ENCODE results near the gene AHRR.
A peak's percentile ranks its signal among the peaks of the same experiment; 100 is the strongest.

The AHRR gene

GRCh38 chr5:431001-431710 is 109.6 kb downstream of the AHRR start:
- DNase-seq: peak; percentile 14

GRCh38 chr5:431711-432050 is 110.2 kb downstream of the AHRR start:
- no peak for DNase-seq

- no peak for DNase-seq
These were observed 110.8 kb downstream of the AHRR start for GRCh38 chr5:432201-432927.

DNA sequence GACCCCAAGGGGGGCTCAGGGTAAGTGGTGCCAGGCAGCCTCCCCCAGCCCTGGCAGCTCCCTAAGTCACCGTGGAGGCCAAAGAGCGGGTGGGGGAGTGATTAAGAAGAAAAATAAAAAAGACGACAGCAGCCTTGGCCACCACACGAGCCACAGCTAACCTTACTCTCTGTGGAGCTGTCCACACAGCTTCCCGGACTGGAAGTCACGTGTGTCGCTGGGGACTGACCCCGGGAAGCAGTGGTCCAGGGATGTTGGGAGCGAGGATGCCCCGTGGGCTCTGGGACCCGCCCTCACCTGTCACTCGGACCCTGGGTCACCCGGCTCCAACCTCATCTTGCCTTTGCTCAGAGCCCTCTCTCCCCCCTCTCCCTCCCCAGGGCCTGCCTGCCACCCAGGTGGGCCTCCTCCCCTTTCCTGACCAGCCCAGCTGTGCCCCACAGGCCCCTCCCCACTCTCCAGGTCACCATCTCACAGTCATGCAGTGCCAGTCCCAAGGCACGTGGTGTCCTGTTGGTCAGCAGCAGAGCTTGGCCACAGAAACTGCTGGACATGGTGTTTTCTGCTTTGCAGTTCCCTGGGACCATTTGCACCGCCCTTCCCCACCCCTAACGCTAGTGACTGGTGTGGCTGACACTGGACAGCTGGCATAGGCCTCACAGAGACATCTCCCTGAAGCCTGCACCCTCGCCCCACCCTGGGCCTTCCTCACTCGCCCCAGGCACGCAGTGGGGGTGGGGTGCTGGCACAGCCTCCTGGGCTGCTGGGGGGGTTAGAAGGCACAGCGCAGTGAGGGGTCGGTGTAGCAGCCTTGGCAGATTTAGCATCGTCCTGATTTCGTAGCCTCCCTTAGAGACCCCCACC is 111.6 kb downstream of the AHRR start:
- DNase-seq: no peak

- DNase-seq: no peak
These were observed 112.3 kb downstream of the AHRR start for GRCh38 chr5:433836-434235.

DNA sequence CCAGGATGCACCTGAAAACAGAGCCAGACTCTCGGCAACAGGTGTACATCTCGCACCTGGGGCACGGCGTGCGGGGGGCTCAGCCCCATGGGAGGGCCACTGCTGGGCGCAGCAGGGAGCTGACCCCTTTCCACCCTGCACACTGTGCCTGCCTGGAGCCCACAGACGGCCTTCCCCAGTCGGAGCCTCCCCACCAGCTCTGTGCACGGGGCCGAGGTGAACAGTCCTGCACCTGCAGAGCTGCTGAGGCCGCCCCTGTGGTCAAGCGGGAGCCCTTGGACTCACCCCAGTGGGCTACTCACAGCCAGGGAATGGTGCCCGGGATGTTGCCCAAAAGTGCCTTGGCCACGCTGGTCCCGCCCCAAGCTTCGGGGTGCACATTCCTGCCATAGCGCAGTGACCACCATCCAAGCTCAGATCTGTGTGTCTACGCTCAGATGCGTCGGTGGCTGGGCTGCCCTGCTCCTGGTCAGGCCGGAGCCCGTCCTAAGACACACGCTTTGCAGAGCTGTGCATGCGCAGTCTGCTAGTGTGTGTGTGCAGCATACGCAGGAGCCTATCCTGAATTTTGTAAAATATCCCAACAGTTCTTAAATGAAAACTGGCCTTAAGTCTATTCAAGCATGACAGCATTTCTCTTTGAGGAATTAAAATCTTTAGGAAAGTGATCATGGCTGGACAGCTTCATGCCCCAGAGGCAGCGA is 113.1 kb downstream of the AHRR start:
- no peak for DNase-seq

DNA sequence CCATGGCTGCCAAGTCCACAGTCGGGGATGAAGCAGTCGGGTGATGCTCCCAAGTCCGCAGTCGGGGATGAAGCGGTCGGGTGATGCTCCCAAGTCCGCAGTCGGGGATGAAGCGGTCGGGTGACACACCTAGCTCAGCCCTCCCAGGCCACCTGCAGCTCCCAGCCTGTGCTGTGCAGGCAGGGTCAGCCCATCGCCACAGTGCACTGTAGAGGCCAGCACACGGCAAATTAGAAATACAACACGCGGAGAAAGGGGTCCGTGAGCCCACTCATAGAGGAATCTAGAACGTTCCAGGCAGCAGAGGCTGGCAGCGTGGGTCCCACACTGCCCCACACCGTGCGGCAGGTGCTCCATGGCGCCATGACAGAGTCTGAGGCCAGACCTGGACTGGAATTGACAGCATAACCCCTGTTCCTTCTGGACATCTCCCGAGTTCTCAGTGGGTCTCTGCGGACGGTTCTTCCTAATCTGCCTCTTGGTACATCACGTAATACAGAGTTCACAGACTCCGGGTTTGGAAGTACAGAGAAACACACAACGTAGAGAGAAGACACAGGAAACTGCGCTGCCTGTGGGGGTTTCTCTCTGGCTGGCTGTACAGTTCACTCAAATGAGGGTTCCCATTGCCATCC is 113.8 kb downstream of the AHRR start:
- DNase-seq: no peak

GRCh38 chr5:435961-436640 is 114.6 kb downstream of the AHRR start:
- DNase-seq: no peak

DNA sequence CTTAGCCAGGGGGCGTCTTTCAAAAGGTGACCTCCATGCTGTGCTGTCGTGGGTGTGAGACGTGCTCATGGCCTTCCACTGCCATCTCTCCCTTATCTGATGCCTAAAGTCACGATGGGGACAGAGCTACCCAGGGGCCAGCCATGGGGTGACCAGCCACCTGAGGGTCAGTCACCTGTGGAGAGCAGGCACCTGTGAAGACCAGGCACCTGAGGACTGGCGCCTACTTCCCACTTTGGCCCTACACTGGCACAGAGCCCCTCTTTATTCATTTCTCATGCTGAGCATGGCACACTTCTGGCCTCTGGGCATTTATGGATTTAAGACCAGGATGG is 115.1 kb downstream of the AHRR start:
- no peak for DNase-seq

- DNase-seq: no peak
These were observed 115.8 kb downstream of the AHRR start for GRCh38 chr5:437281-437771.

DNA sequence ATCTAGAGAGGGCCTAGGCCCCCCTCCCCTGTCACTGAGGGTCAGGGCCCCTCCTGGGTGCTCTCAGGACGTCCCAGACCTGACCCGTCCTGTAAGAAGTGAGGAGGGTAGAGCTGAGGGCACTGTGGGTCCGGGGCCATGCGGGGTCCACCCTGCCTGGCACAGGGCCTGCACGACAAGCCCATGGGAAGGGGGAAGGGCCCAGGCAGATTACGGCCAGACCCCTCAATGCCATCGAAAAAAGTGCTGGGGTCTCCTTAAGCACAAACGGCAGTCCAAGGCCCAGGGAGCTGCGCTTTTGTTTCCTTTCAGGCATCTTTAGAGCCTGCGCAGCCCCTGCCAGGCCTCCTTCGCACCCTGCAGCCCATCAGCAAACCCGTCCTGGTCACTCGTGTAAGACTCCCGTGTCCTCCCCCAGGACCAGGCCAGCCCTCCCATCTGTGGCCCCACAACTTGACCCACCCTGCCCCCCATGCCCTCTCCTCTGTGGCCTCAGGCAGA is 117.0 kb downstream of the AHRR start:
- DNase-seq: no peak

DNA sequence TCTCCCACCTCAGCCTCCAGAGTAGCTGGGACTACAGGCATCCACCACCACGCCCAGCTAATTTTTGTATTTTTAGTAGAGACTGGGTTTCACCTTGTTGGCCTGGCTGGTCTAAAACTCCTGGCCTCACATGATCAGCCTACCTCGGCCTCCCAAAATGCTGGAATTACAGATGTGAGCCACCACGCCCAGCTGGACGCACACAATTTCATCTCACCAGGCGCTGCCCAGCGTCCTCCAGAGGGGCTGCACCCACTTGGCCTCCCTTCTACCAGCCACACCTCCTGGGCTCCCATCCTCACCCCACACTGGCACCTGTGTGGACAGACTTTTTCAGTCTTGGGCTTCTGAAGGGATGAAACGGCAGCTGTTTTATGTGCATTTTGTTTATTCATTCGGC is 117.7 kb downstream of the AHRR start:
- no peak for DNase-seq

DNA sequence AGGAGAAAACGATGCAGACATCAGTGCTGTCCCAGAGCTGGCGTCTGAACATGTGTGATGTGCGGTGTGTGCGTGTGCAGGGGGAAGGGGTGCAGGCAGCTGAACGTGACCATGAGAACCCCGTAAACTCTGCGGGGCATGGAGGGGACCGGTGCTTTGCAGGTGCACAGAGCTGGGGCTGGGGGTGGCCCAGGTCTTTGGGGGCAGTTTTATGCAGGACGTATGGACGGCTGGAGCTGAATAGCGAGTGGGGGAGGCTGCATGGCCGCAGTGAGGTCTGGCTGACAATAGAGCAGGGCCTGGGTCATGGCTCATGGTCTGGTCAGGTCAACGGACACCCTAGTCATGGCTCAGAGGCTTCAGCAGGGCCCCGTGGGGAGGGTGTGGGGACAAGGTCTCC is 118.1 kb downstream of the AHRR start:
- DNase-seq: no peak

DNA sequence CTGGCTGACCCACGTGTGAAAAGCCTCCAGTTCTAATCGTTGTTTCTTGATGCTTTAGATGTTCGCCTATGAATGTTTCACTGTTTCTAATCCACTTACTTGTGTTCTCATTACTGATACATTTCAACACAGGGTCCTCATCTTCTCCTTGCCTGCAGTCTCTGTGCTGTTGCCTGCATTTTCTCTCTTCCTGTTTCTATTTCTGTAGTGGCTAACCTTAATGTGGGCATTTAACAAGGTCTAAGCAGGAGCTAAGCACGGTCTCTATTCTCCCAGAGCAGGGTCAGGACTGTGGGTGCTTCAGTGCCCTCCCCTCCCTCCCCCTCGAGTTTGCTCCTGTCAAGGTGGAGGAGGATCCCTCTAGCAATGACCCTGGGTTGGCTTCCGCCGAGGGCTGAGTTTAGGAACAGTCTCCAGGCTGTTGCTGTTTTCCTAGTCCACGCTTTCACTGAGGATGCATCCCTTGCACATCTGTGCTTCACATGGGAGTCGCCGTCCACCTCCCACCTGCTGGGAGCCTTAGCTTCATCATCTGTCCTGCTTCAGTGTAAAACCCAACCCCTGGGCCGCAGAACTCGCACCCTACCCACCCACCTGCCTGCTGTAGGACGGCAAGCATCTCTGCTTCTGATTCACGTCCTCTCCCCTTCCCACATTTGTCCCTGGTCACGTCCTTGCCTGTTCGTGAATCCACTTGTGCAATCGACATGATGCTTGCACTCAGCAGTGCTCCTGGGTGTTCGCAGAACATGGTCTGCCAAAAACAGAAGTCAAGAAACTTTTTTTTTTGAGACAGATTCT is 119.1 kb downstream of the AHRR start:
- no peak for DNase-seq

- DNase-seq: no peak
These were observed 120.5 kb downstream of the AHRR start for GRCh38 chr5:441996-442334.

- no peak for DNase-seq
These were observed 121.1 kb downstream of the AHRR start, which contains the start of gene EXOC3 for GRCh38 chr5:442335-443238. Gene EXOC3 (plus strand): TSS chr5:443176. CDS start chr5:446206, 3,030 bp downstream.

DNA sequence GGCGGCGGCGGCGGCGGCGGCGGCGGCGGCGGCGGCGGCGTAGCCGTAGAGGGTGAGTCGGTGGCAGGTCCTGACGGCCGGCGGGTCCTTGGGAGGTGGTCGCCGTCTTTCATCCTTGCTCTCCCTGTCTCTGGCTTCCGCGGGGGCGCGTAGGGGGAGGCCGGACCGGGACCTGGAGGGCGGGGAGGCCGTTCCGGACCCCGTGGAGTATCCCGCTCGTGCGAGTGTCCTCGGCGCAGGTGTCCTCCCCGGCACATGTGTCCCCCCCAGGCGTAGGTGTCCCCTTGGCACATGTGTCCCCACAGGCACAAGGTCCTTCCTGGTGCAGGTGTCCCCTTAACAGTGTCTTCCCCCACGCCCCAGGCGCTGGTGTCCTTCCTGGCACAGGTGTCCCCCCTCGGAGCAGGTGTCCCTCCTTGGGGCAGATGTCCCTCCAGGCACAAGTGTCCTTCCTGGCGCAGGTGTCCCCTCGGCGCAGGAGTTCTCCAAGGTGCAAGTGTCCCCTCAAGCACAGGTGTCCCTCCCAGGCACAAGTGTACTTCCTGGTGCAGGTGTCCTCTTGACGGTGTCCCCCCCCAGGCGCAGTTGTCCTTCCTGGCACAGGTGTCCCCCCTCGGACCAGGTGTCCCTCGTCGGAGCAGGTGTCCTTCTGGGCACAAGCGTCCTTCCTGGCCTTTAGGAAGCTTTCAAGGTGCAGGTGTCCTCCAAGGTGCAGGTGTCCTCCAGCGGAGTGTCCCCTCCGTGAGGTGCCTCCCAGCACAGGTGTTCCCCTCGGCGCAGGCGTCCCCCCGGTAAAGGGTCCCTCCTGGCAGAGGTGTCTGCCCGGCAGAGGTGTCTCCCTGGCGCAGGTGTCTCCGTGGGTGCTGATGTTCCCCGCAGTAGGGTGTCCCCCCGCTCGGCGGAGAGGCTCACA is 122.0 kb downstream of the AHRR start:
- DNase-seq: no peak

- no peak for DNase-seq
These were observed 122.7 kb downstream of the AHRR start for GRCh38 chr5:444226-444625.

GRCh38 chr5:445591-445990 is 124.1 kb downstream of the AHRR start:
- DNase-seq: no peak
